GM15510 (cell line): Measurements from ENCODE around the gene MYOZ1.

Experiments
- POLR2A ChIP-seq: IDR thresholded peaks from 3 replicates; pipeline ENCODE4 v1.6.1; 2011; ENCODE audit warnings: borderline replicate concordance; ENCODE audit not compliant: insufficient read length; ENCODE audit errors: extremely low read depth

The MYOZ1 gene

GRCh38 chr10:73644015-73644743 lies 2.9 kb upstream of the MYOZ1 start:
- no peak for TF ChIP-seq POLR2A

GRCh38 chr10:73643362-73643761 lies 2.1 kb upstream of the MYOZ1 start:
- no peak for TF ChIP-seq POLR2A

GRCh38 chr10:73639286-73639685 lies 2.0 kb downstream of the MYOZ1 start:
- TF ChIP-seq POLR2A, result no peak

- no peak for TF ChIP-seq POLR2A
These were observed 5.5 kb downstream of the MYOZ1 start for GRCh38 chr10:73635781-73636180.

GRCh38 chr10:73634421-73634820 lies 6.9 kb downstream of the MYOZ1 start:
- TF ChIP-seq POLR2A, result no peak

- no peak for TF ChIP-seq POLR2A
These were observed 12.1 kb downstream of the MYOZ1 start for GRCh38 chr10:73629165-73629564.

GRCh38 chr10:73628405-73628804 lies 12.9 kb downstream of the MYOZ1 start:
- no peak for TF ChIP-seq POLR2A

- TF ChIP-seq POLR2A, result no peak
These were observed 14.0 kb downstream of the MYOZ1 start for GRCh38 chr10:73627300-73627699.

GRCh38 chr10:73625884-73626752 lies 15.2 kb downstream of the MYOZ1 start:
- TF ChIP-seq POLR2A, result peak; percentile 85

- TF ChIP-seq POLR2A, result no peak
These were observed 16.0 kb downstream of the MYOZ1 start for GRCh38 chr10:73625004-73625883.

GRCh38 chr10:73623056-73623455 lies 18.2 kb downstream of the MYOZ1 start:
- TF ChIP-seq POLR2A, result no peak

- no peak for TF ChIP-seq POLR2A
These were observed 26.6 kb downstream of the MYOZ1 start for GRCh38 chr10:73614720-73615119.

- TF ChIP-seq POLR2A, result no peak
These were observed 32.2 kb downstream of the MYOZ1 start for GRCh38 chr10:73609116-73609515.

GRCh38 chr10:73601486-73601921 lies 39.8 kb downstream of the MYOZ1 start:
- TF ChIP-seq POLR2A, result no peak

- TF ChIP-seq POLR2A, result no peak
These were observed 43.9 kb downstream of the MYOZ1 start for GRCh38 chr10:73597346-73597745.
